ENCODE results near the gene TRIO. TPM values are rescaled to one million over a fixed set of nuclear protein-coding genes. Genes with fewer than 3 reads are reported as not detected.

Gene TRIO
- polyA plus RNA-seq, 12 donors = 152 to 272 (median 172) TPM; not detected in 1

- DNase-seq = no peak
These were observed 361.7 kb downstream of the TRIO start for GRCh38 chr5:14504816-14505215.

- DNase-seq = no peak
These were observed 362.4 kb downstream of the TRIO start for GRCh38 chr5:14505310-14506139.

GRCh38 chr5:14506140-14506538, 363.0 kb downstream of the TRIO start:
- no peak for DNase-seq

GRCh38 chr5:14506661-14507060, 363.5 kb downstream of the TRIO start:
- DNase-seq = no peak

GRCh38 chr5:14507156-14507941, 364.2 kb downstream of the TRIO start:
- DNase-seq = no peak

DNA sequence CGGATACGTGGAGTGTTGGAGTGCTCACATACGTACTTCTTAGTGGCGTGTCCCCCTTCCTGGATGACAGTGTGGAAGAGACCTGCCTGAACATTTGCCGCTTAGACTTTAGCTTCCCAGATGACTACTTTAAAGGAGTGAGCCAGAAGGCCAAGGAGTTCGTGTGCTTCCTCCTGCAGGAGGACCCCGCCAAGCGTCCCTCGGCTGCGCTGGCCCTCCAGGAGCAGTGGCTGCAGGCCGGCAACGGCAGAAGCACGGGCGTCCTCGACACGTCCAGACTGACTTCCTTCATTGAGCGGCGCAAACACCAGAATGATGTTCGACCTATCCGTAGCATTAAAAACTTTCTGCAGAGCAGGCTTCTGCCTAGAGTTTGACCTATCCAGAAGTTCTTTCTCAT, 364.9 kb downstream of the TRIO start:
- no peak for DNase-seq

- DNase-seq = no peak
These were observed 366.4 kb downstream of the TRIO start for GRCh38 chr5:14509556-14509955.

- DNase-seq = no peak
These were observed 367.1 kb downstream of the TRIO start for GRCh38 chr5:14510156-14510734.

GRCh38 chr5:14510880-14511279, 367.7 kb downstream of the TRIO start:
- no peak for DNase-seq

GRCh38 chr5:14512574-14512973, 369.4 kb downstream of the TRIO start:
- DNase-seq = no peak

DNA sequence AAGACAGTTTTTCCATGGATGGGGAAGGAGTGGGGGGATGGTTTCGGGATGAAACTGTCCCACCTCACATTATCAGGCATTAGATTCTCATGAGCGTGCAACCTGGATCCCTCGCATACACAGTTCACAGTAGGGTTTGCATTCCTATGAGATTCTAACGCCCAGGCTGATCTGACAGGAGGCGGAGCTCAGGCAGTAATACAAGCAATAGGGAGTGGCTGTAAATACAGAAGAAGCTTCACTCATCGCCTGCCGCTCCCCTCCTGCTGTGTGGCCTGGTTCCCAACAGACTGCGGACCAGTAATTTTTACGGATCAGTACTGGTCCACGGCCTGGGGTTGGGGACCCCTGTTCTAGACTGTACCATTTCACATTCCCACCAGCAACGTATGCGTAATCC, 370.1 kb downstream of the TRIO start:
- no peak for DNase-seq

GRCh38 chr5:14516901-14517300, 373.8 kb downstream of the TRIO start:
- no peak for DNase-seq

DNA sequence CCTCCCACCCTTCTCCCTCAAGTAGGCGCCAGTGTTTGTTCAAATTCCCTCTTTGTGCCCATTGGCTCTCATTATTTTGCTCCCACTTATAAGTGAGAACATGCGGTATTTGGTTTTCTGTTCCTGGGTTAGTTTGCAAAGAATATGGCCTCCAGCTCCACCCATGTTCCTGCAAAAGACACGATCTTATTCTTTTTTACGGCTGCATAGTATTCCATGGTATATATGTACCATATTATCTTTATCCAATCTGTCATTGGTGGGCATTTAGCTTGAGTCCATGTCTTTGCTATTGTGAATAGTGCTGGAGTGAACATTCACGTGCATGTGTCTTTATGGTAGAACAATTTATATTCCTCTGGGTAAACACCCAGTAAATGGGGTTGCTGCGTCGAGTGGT, 375.5 kb downstream of the TRIO start:
- no peak for DNase-seq

DNA sequence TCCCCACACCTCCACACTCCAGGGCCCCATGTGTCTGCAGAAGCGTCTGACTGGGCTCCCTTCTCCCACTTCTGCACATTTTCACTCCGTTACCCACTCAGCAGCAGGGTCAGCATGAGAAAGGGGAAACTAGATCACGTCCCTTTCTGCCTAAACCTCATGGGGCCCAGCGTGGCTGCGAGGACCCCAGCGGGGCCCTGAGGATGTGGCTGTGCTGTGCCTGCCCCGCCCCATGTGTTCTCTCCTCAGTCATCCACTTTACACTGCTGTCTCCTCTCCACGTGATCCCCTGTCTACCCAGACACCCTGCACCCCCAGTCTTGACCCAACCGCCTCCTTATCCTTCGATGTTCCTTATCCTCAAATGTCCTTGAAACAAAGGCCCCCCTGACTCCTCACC, 378.6 kb downstream of the TRIO start:
- DNase-seq = no peak

DNA sequence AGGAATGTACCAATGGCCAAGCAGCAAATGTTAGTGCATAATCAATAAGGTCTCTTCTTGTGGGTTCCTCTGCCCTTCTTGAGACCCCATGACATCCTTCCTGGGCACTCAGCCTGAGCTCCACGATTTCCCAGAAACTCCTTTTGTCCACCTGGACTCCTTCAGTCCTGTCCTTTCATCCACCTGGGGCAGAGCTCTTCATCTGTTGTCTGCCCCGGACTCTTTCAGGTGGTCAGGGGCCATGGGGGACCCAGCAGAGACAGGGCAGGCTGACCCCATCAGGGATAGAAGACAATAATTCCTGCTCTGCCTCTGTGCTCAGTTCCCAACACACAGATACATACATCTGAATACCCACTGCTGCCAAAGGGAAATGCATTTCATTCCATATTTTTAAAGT, 379.6 kb downstream of the TRIO start:
- no peak for DNase-seq

DNA sequence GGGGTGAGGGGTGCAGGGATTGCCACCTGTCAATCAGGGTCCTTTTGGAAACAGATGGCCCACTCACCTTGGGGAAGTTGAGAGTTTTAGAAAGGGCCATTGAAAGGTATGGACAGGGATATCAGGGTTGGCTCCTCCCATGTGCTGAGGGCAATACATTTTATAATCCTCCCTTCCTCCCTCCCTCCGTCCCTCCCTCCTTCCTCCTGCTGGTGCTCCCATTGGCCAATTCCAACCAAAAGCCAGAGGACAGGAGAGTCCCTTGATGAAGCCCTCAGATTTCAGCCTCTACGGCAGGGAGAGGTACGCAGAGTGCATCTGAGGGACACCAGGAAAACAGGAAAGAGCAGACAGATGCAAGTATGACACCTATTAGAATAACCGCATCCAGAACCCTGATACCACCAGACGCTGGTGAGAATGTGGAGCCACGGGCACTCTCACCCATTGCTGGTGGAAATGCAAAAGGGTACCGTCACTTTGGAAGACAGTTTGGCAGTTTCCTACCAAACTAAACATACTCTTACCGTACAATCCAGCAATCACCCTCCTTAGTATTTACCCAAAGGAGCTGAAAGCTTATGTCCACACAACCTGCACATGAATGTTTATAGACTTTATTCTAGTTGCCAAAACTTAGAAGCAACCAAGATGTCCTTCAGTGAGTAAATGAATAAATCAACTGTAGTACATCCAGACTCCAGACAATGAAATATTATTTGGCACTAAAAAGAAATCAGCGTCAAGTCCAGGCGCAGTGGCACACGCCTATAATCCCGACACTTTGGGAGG, 380.3 kb downstream of the TRIO start:
- no peak for DNase-seq

DNA sequence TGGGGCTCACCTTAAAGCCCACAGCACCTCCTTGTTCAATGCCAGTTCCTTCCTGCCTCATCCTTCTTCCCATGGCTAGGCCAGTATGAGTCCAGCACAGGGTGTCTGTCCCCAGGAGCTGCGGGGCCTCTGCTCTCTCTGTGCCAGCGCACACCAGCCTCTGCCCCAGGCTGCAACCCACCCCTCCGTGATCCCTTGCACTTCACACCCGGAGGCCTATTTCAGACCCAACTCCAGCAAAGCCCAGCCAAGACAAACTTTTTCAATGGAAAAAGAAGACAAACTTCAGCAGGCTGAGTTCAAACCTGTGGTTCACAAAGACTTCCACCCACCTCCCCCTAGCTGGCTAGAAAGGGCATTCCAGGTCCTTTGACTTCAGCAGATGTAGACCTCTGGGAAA, 382.3 kb downstream of the TRIO start:
- no peak for DNase-seq

GRCh38 chr5:14526493-14526892, 383.4 kb downstream of the TRIO start:
- DNase-seq = no peak

GRCh38 chr5:14528115-14528514, 385.0 kb downstream of the TRIO start:
- no peak for DNase-seq

DNA sequence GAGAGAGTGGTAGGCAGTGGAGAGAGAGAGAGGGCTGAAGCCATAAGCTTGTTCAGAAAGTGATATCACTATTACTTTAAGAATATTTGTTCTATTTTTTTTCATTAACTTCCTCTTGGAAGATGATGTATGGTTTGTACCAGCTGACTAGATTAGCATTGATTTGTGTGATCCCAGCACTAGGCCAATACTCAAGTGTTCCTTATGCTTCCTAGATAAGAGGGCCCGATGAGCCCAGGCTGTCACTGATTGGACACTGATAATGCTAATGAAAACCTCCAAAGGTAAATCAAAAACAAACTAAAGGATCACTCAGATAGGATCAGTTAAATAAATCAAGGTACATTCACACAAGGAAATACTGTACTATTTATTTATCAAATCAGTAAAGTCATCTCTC, 385.8 kb downstream of the TRIO start:
- DNase-seq = no peak

GRCh38 chr5:14531668-14532067, 388.5 kb downstream of the TRIO start:
- DNase-seq = no peak

DNA sequence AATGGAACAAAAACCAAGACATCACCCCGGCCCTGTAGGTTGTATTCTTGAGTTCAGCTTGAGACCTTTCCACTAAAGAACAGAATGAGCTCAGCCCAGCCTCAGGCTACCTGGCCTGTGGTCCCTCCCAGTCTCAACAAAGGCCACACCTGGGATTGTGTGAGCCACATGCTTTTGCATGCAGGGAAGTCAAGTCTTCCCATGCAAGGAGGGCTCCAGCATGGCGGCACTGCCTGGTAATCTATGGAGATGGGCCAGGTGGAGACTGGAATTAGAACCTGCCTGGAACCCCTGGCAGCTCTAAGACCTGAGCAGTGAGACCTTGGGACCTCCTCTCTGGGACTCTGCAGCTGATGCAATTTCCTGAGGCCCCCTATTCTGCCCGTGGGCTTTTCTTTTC, 389.0 kb downstream of the TRIO start:
- DNase-seq = no peak
